Parathyroid adenoma (tissue), 2 donors: ENCODE results near the gene RTKN.

Experiments
- H2AFZ ChIP-seq: fragments of 300-600 bp; sonication (generic); one replicate; pipeline ENCODE4 v1.7.0; 2017; ENCODE audit warnings: antibody characterized with exemption, mild to moderate bottlenecking
- H3K27ac ChIP-seq: fragments of 300-600 bp; sonication (generic); one replicate; pipeline ENCODE4 v1.7.0; 2017
- H3K27me3 ChIP-seq: fragments of 300-600 bp; sonication (generic); one replicate; pipeline ENCODE4 v1.7.0; 2017; ENCODE audit warnings: low read length; ENCODE audit not compliant: control insufficient read depth, insufficient read depth
- H3K36me3 ChIP-seq: fragments of 300-600 bp; sonication (generic); one replicate; pipeline ENCODE4 v1.7.0; 2017; ENCODE audit warnings: low read length; ENCODE audit not compliant: control insufficient read depth, insufficient read depth
- H3K4me1 ChIP-seq: fragments of 300-600 bp; sonication (generic); one replicate; pipeline ENCODE4 v1.7.0; 2017; ENCODE audit warnings: control low read depth
- H3K4me2 ChIP-seq: fragments of 300-600 bp; sonication (generic); one replicate; pipeline ENCODE4 v1.7.0; 2017; ENCODE audit warnings: low read length
- H3K4me3 ChIP-seq: fragments of 300-600 bp; sonication (generic); one replicate; pipeline ENCODE4 v1.7.0; 2017; ENCODE audit warnings: low read depth, low read length
- H3K79me2 ChIP-seq: fragments of 300-600 bp; sonication (generic); one replicate; pipeline ENCODE4 v1.7.0; 2017; ENCODE audit warnings: control low read depth
- H3K9ac ChIP-seq: fragments of 300-600 bp; sonication (generic); one replicate; pipeline ENCODE4 v1.7.0; 2017; ENCODE audit warnings: mild to moderate bottlenecking
- H3K9me3 ChIP-seq: fragments of 300-600 bp; sonication (generic); one replicate; pipeline ENCODE4 v1.7.0; 2017; ENCODE audit warnings: low read length; ENCODE audit not compliant: control insufficient read depth
- CTCF ChIP-seq: fragments of 300-600 bp; sonication (generic); IDR thresholded peaks from one replicate; pipeline ENCODE4 v1.7.0; 2017; ENCODE audit warnings: antibody characterized with exemption, mild to moderate bottlenecking
- donor health status: primary hyperparathyroidism.

The RTKN gene

GRCh38 chr2:74383254-74383653, 58.5 kb downstream of the RTKN start:
- Histone ChIP-seq H3K9ac (no peak overlapping the region), H3K27me3 (no peaks in the 10 kb centered on the region), H3K79me2 (peaks cover 78% of the 10 kb centered on the region), H3K27ac (no peak overlapping the region), H3K9me3 (no peaks in the 10 kb centered on the region), H3K4me2 (no peak overlapping the region), H3K4me1 (peaks cover 36% of the 10 kb centered on the region), H2AFZ (no peak overlapping the region), H3K4me3 (no peak overlapping the region), H3K36me3 (no peaks in the 10 kb centered on the region)
- no peak for TF ChIP-seq CTCF

- TF ChIP-seq CTCF = no peak
- Histone ChIP-seq H3K36me3 (no peaks in the 10 kb centered on the region), H3K27me3 (no peaks in the 10 kb centered on the region), H3K4me1 (peaks cover 36% of the 10 kb centered on the region), H3K27ac (no peak overlapping the region), H3K4me3 (no peak overlapping the region), H3K9me3 (no peaks in the 10 kb centered on the region), H2AFZ (no peak overlapping the region), H3K9ac (no peak overlapping the region), H3K79me2 (peaks cover 82% of the 10 kb centered on the region), H3K4me2 (no peak overlapping the region)
These were observed 60.0 kb downstream of the RTKN start for GRCh38 chr2:74381751-74382150.

GRCh38 chr2:74379851-74380789, 61.6 kb downstream of the RTKN start, which contains the start of gene DCTN1:
DCTN1 (minus strand) TSS chr2:74380311; CDS start chr2:74380037, 274 bp downstream.
- Histone ChIP-seq H3K27ac (peak within 1 kb of the TSS; percentile 56), H3K4me3 (peak within 1 kb of the TSS; percentile 42), H2AFZ (peak within 1 kb of the TSS; percentile 40), H3K36me3 (no peaks in the 10 kb centered on the region), H3K27me3 (no peaks in the 10 kb centered on the region), H3K9ac (peak within 1 kb of the TSS; percentile 49), H3K4me2 (peak within 1 kb of the TSS; percentile 67), H3K4me1 (peaks cover 23% of the 10 kb centered on the region), H3K79me2 (peaks cover 80% of the 10 kb centered on the region), H3K9me3 (no peaks in the 10 kb centered on the region)
- TF ChIP-seq CTCF = no peak

- no peak overlapping the region for H3K4me3 ChIP-seq
- H3K36me3 ChIP-seq = no peaks in the 10 kb centered on the region
- no peak overlapping the region for H3K9ac ChIP-seq
- no peak overlapping the region for H3K27ac ChIP-seq
- H2AFZ ChIP-seq = no peak overlapping the region
- no peak overlapping the region for H3K4me2 ChIP-seq
- H3K27me3 ChIP-seq = no peaks in the 10 kb centered on the region
- TF ChIP-seq CTCF = no peak
- H3K79me2 ChIP-seq = peaks cover 84% of the 10 kb centered on the region
- H3K4me1 ChIP-seq = peaks cover 37% of the 10 kb centered on the region
- no peaks in the 10 kb centered on the region for H3K9me3 ChIP-seq
These were observed 63.7 kb downstream of the RTKN start for GRCh38 chr2:74378007-74378406.
